IMR-90 (cell line): ENCODE results near the gene CRYBA1. TPM values are rescaled to one million over a fixed set of nuclear protein-coding genes. Genes with fewer than 3 reads are reported as not detected.

Experiments used
- ATAC-seq: fragments of 200-7000 bp; cut with Tn5 transposase; 2 replicates; pipeline ENCODE4 v1.9.1; 2020; ENCODE audit warnings: low read depth, mild to moderate bottlenecking, moderate library complexity
- BruUV-seq: library from RNA; stranded (reverse); fragments of 400-500 nt; replicated peaks from 2 replicates; lab custom pipeline; 2021; lab: Mats Ljungman, UMichigan
- CTCF ChIA-PET: fragments of 300-600 bp; formaldehyde crosslinking; extraction: SDS; loops from one replicate; lab custom pipeline; 2021; ENCODE audit warnings: antibody characterized with exemption; lab: Yijun Ruan, JAX
- POLR2A ChIA-PET: fragments of 300-600 bp; sonication (Branson Sonifier 250); formaldehyde crosslinking; loops from one replicate; lab custom pipeline; 2022; ENCODE audit warnings: antibody characterized with exemption; ENCODE audit not compliant: unreplicated experiment; lab: Charles Lee
- DNase-seq: peaks from one replicate; pipeline ENCODE4 v3.0.0; 2013
- H2AFZ ChIP-seq: replicated peaks from 2 replicates; pipeline ENCODE3; 2013; ENCODE audit warnings: low read length, mild to moderate bottlenecking; ENCODE audit not compliant: poor library complexity
- H2AK5ac ChIP-seq: 2 replicates; pipeline ENCODE4 v1.6.1; 2013; ENCODE audit warnings: low read depth, low read length, inconsistent platforms
- H2AK9ac ChIP-seq: replicated peaks from 2 replicates; pipeline ENCODE3; 2013; ENCODE audit warnings: mild to moderate bottlenecking, low read depth, low read length, moderate library complexity; ENCODE audit not compliant: poor library complexity
- H2BK120ac ChIP-seq: 2 replicates; pipeline ENCODE4 v1.6.1; 2013; ENCODE audit warnings: low read depth, low read length, inconsistent platforms
- H2BK15ac ChIP-seq: 3 replicates; pipeline ENCODE4 v1.6.1; 2013; ENCODE audit warnings: low read depth, low read length, inconsistent platforms
- H2BK20ac ChIP-seq: 2 replicates; pipeline ENCODE4 v1.6.1; 2013; ENCODE audit warnings: low read depth, mild to moderate bottlenecking, inconsistent platforms, low read length, moderate library complexity
- H2BK5ac ChIP-seq: 2 replicates; pipeline ENCODE4 v1.6.1; 2013; ENCODE audit warnings: mild to moderate bottlenecking, low read depth, low read length, inconsistent platforms; ENCODE audit not compliant: poor library complexity, severe bottlenecking
- H3K14ac ChIP-seq: replicated peaks from 2 replicates; pipeline ENCODE4 v1.6.1; 2013; ENCODE audit warnings: low read depth, low read length, inconsistent platforms
- H3K18ac ChIP-seq: 2 replicates; pipeline ENCODE4 v1.6.1; 2013; ENCODE audit warnings: low read depth, low read length, control low read depth
- H3K23ac ChIP-seq: 2 replicates; pipeline ENCODE4 v1.6.1; 2013; ENCODE audit warnings: low read depth, low read length, inconsistent platforms
- H3K27ac ChIP-seq: 2 replicates; pipeline ENCODE4 v1.5.1; 2013; ENCODE audit warnings: mild to moderate bottlenecking, control low read depth, low read length; ENCODE audit not compliant: insufficient read depth
- H3K27me3 ChIP-seq: 2 replicates; pipeline ENCODE4 v1.6.1; 2013; ENCODE audit warnings: low read length; ENCODE audit not compliant: control insufficient read depth, insufficient read depth
- H3K36me3 ChIP-seq: 2 replicates; pipeline ENCODE4 v1.6.1; 2013; ENCODE audit warnings: low read length, mixed read lengths; ENCODE audit not compliant: control insufficient read depth, insufficient read depth
- H3K4ac ChIP-seq: 2 replicates; pipeline ENCODE4 v1.6.1; 2013; ENCODE audit warnings: low read depth, low read length, inconsistent platforms
- H3K4me1 ChIP-seq: 2 replicates; pipeline ENCODE4 v1.6.1; 2013; ENCODE audit warnings: low read length, mixed read lengths; ENCODE audit not compliant: control insufficient read depth, insufficient read depth
- H3K4me2 ChIP-seq: 2 replicates; pipeline ENCODE4 v1.6.1; 2013; ENCODE audit warnings: low read depth, mild to moderate bottlenecking, control low read depth, low read length, moderate library complexity
- H3K4me3 ChIP-seq: 2 replicates; pipeline ENCODE4 v1.5.1; 2013; ENCODE audit warnings: low read depth, mild to moderate bottlenecking, control low read depth, low read length, moderate library complexity; ENCODE audit not compliant: insufficient read depth
- H3K56ac ChIP-seq: 2 replicates; pipeline ENCODE4 v1.6.1; 2013; ENCODE audit warnings: low read length, inconsistent platforms; ENCODE audit not compliant: insufficient read depth; ENCODE audit errors: extremely low read depth
- H3K79me1 ChIP-seq, 2 experiments: 2 replicates each; pipeline ENCODE4 v1.6.1; 2013; ENCODE audit warnings: low read length in 2 of 2, inconsistent platforms in 1 of 2, low read depth in 1 of 2
- H3K9ac ChIP-seq: 2 replicates; pipeline ENCODE4 v1.6.1; 2013; ENCODE audit warnings: low read depth, low read length, control low read depth
- H3K9me1 ChIP-seq: 2 replicates; pipeline ENCODE4 v1.6.1; 2013; ENCODE audit warnings: low read length, inconsistent platforms; ENCODE audit not compliant: insufficient read depth
- H3K9me3 ChIP-seq: 2 replicates; pipeline ENCODE4 v1.6.1; 2013; ENCODE audit warnings: low read length; ENCODE audit not compliant: control insufficient read depth, insufficient read depth
- H4K20me1 ChIP-seq: 2 replicates; pipeline ENCODE4 v1.6.1; 2013; ENCODE audit warnings: low read length, inconsistent platforms; ENCODE audit not compliant: insufficient read depth
- H4K5ac ChIP-seq: 2 replicates; pipeline ENCODE4 v1.6.1; 2013; ENCODE audit warnings: mild to moderate bottlenecking, low read depth, low read length, control low read depth
- H4K8ac ChIP-seq, 2 experiments: 2 replicates each; pipeline ENCODE4 v1.6.1; 2013; ENCODE audit warnings: low read depth in 2 of 2, low read length in 2 of 2, control low read depth in 1 of 2, inconsistent platforms in 1 of 2
- H4K91ac ChIP-seq: 2 replicates; pipeline ENCODE4 v1.6.1; 2013; ENCODE audit warnings: low read depth, low read length, inconsistent platforms; ENCODE audit not compliant: insufficient read depth
- BHLHE40 ChIP-seq: fragments of 150-350 bp; IDR thresholded peaks from 2 replicates; pipeline ENCODE4 v1.6.1; 2016; ENCODE audit warnings: mild to moderate bottlenecking, low read depth, low read length
- CEBPB ChIP-seq: IDR thresholded peaks from 2 replicates; pipeline ENCODE4 v1.6.1; 2012; ENCODE audit warnings: low read depth, low read length, improper control_type of control experiment
- CHD1 ChIP-seq: IDR thresholded peaks from 2 replicates; pipeline ENCODE4 v1.6.1; 2012; ENCODE audit warnings: low read depth, low read length, improper control_type of control experiment
- CTCF ChIP-seq: conservative IDR thresholded peaks from 2 replicates; pipeline ENCODE4 v1.5.1; 2012; ENCODE audit warnings: mild to moderate bottlenecking, low read depth, low read length, improper control_type of control experiment
- ELK1 ChIP-seq: fragments of 150-350 bp; IDR thresholded peaks from 2 replicates; pipeline ENCODE4 v1.6.1; 2016; ENCODE audit warnings: low read depth, mild to moderate bottlenecking, low read length, moderate library complexity, borderline replicate concordance
- FOS ChIP-seq: fragments of 150-350 bp; IDR thresholded peaks from 2 replicates; pipeline ENCODE4 v1.6.1; 2016; ENCODE audit warnings: low read depth, low read length
- MAFK ChIP-seq: IDR thresholded peaks from 2 replicates; pipeline ENCODE4 v1.6.1; 2012; ENCODE audit warnings: low read depth, low read length, improper control_type of control experiment
- MAZ ChIP-seq: IDR thresholded peaks from 2 replicates; pipeline ENCODE4 v1.6.1; 2012; ENCODE audit warnings: low read depth, mild to moderate bottlenecking, low read length, improper control_type of control experiment, moderate library complexity, borderline replicate concordance
- MXI1 ChIP-seq: IDR thresholded peaks from 2 replicates; pipeline ENCODE4 v1.6.1; 2012; ENCODE audit warnings: low read depth, mild to moderate bottlenecking, low read length, moderate library complexity, borderline replicate concordance
- NFE2L2 ChIP-seq: fragments of 150-350 bp; IDR thresholded peaks from 2 replicates; pipeline ENCODE4 v1.6.1; 2016; ENCODE audit warnings: low read depth, mild to moderate bottlenecking, low read length
- POLR2A ChIP-seq: IDR thresholded peaks from 2 replicates; pipeline ENCODE4 v1.6.1; 2012; ENCODE audit warnings: mild to moderate bottlenecking, low read depth, low read length
- RAD21 ChIP-seq: IDR thresholded peaks from 2 replicates; pipeline ENCODE4 v1.6.1; 2012; ENCODE audit warnings: low read length, improper control_type of control experiment
- RCOR1 ChIP-seq: IDR thresholded peaks from 2 replicates; pipeline ENCODE4 v1.6.1; 2012; ENCODE audit warnings: mild to moderate bottlenecking, low read length, improper control_type of control experiment; ENCODE audit not compliant: insufficient replicate concordance
- RFX5 ChIP-seq: IDR thresholded peaks from 2 replicates; pipeline ENCODE4 v1.8.0; 2012; ENCODE audit warnings: low read depth, mild to moderate bottlenecking, low read length, moderate library complexity
- SMC3 ChIP-seq: fragments of 150-350 bp; IDR thresholded peaks from 2 replicates; pipeline ENCODE4 v1.6.1; 2016; ENCODE audit warnings: low read depth, mild to moderate bottlenecking, antibody characterized with exemption, low read length, moderate library complexity
- USF2 ChIP-seq: fragments of 150-350 bp; IDR thresholded peaks from 2 replicates; pipeline ENCODE4 v1.6.1; 2017; ENCODE audit warnings: mild to moderate bottlenecking, antibody characterized with exemption, low read length, low read depth
- WGBS, 2 experiments: methylation state at CpG; one replicate each; pipeline versions ENCODE4 v1.1.5 to v1.1.7; 2013; ENCODE audit warnings: missing lambda C conversion rate in 2 of 2; ENCODE audit not compliant: insufficient read length in 1 of 2; ENCODE audit errors: extremely low coverage in 2 of 2; 5-methylcytosine and 5-hydroxymethylcytosine counted together
- dilution Hi-C: fragments of 300-500 bp; cut with HindIII; formaldehyde crosslinking; loops from one replicate; pipeline ENCODE4 v1.14.3; 2018; ENCODE audit warnings: low sequenced_read_pairs; ENCODE audit not compliant: unreplicated experiment
- in situ Hi-C: fragments of 300-500 bp; cut with MboI; formaldehyde crosslinking; loops from 3 replicates; pipeline ENCODE4 v1.14.3; 2019; ENCODE audit warnings: low sequenced_read_pairs, inconsistent platforms, mixed read lengths
- intact Hi-C: fragments of 100-400 bp; cut with micrococcal nuclease; formaldehyde crosslinking; loops from 2 replicates; pipeline ENCODE4 v1.10.0; 2022
- polyA plus RNA-seq, 3 experiments: library from polyadenylated mRNA; depleted of rRNA; stranded (reverse); fragments of >200 nt; gene quantifications; 2 replicates each; pipeline ENCODE4 v1.2.3, GENCODE V29; 2012; ENCODE audit warnings: low replicate concordance in 1 of 3
- total RNA-seq: library from RNA; depleted of rRNA; stranded (reverse); fragments of >200 nt; gene quantifications from 2 replicates; pipeline ENCODE4 v1.2.3, GENCODE V29; 2012

CRYBA1 gene
- total and polyA plus RNA-seq, 2 of the 4 experiments (the other 2 are of a cell fraction) = not detected

GRCh38 chr17:29243792-29244191, 2.9 kb upstream of the CRYBA1 start:
- ATAC-seq (no peak), DNase-seq (peak; percentile 44)
- Histone ChIP-seq H3K9ac (no peak overlapping the region), H3K4me3 (no peak overlapping the region), H3K9me3 (no peaks in the 10 kb centered on the region), H4K8ac (peak overlapping the region in 1 of 2 experiments; percentile 62; a peak in 2 of 4 replicates), H3K14ac (peak overlapping the region; percentile 70), H4K91ac (0 out of 2 replicates have a peak overlapping the region, but pooled peaks have one; percentile 14), H3K4me2 (no peak overlapping the region), H2BK120ac (peak overlapping the region; percentile 88), H3K4me1 (peaks cover 13% of the 10 kb centered on the region), H2AFZ (no peak overlapping the region), H2AK5ac (peak overlapping the region; percentile 46), H3K18ac (peak overlapping the region; percentile 34; the same call in 1 of the 2 replicates), H3K79me1 (peaks cover 1 to 22% of the 10 kb centered on the region in 2 experiments; a peak in 3 of 4 replicates), H3K27me3 (no peaks in the 10 kb centered on the region), H3K36me3 (no peaks in the 10 kb centered on the region), H3K56ac (no peak overlapping the region), H2BK5ac (no peak overlapping the region), H3K9me1 (peaks cover 11% of the 10 kb centered on the region), H2AK9ac (no peak overlapping the region), H4K20me1 (no peaks in the 10 kb centered on the region), H4K5ac (peak overlapping the region; percentile 52; the same call in 1 of the 2 replicates), H2BK20ac (peak overlapping the region; percentile 93), H2BK15ac (peak overlapping the region; percentile 31; the same call in 1 of the 3 replicates), H3K23ac (peak overlapping the region; percentile 62; the same call in 1 of the 2 replicates), H3K27ac (no peak overlapping the region), H3K4ac (peak overlapping the region; percentile 82; the same call in 1 of the 2 replicates)
- no TSS peak for BruUV-seq
- dilution Hi-C loops (no loop called here), intact Hi-C loops (no loop called here), in situ Hi-C loops (no loop called here)
- ChIA-PET CTCF (interaction anchor here (0.9 to 1.3 kb wide), 4 partner anchors 8 to 119 kb away, joined by 3 to 4 read pairs (median 3); no protein-coding TSS in a partner anchor), POLR2A (no interaction called here)
- 74% methylated on average over 3 of the region's 4 CpGs; no CpG with 5 or more reads in 1 of the 2 experiments for WGBS, 2 experiments
- TF ChIP-seq MAZ (no peak), FOS (no peak), RAD21 (peak; percentile 45), MAFK (no peak), RCOR1 (no peak), SMC3 (peak; percentile 41), CTCF (peak; percentile 44), CEBPB (no peak), CHD1 (no peak), NFE2L2 (no peak), USF2 (no peak), POLR2A (no peak), BHLHE40 (no peak), ELK1 (no peak), RFX5 (no peak), MXI1 (no peak)
